Stromal cell of bone marrow (primary cell): ENCODE results near the gene RASAL3.
"Not testable (repeated sequence)": the region's sequence is repeated elsewhere in the genome, so short reads cannot be mapped to it uniquely, and the experiment has no call there.

ENCODE experiments used
- DNase-seq: peaks from one replicate; pipeline ENCODE4 v3.0.0-alpha.2; 2012; ENCODE audit warnings: low read depth

RASAL3 gene

DNA sequence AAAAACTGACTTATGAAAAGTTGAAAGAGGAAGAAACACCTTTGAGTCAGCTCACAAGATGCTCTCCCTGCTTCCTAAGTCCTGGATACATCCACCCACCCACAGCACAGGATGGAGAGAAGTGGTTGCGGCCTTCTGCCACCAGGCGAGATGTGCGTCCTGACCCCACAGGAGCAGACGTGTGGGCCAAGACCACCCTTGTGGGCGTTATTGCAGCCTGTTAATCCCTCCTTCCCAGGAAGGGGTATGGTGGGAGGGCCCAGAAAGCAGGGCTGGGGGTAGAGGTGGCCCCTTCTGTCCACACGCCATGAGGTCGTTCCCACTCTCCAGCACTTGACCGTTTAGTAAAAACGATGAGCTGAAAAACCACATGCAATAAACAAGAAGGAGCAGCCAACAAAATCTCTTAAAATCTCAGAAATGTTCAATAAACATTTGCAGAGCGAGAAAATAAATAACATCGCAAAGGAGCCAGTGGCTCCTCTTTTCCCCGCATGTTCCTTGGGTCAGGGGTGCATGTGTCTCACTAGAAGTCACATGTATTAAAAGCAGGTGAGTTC, 43.1 kb downstream of the RASAL3 start:
- DNase-seq: no peak

DNA sequence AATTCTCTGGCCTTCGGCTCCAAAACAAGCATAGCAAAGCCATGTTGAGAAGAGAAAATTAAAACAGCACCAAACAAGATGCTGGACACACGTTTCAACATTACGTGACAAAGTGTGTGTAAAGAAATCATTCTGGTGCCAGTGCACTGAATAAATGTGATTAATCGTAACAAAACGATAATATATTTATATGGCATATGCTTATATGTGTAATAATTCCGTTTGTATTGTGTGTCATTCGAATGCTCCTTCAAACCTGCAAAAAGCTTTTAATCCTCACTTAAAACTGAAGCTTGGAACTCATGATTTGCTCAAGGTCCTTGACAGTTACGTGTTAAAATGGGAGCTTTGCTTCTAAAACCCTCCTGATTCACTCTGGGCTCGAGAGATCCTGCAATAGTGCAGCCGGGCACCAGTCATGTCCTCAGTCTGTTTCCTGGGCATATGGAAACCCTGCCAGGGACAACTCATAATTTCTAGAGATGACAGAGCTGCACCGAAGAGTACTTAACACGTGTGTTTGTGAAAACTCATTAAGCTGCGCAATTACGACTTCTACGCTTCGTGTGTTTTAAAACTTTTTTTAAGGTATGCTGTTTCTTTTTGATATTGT, 44.8 kb downstream of the RASAL3 start:
- no peak for DNase-seq

DNA sequence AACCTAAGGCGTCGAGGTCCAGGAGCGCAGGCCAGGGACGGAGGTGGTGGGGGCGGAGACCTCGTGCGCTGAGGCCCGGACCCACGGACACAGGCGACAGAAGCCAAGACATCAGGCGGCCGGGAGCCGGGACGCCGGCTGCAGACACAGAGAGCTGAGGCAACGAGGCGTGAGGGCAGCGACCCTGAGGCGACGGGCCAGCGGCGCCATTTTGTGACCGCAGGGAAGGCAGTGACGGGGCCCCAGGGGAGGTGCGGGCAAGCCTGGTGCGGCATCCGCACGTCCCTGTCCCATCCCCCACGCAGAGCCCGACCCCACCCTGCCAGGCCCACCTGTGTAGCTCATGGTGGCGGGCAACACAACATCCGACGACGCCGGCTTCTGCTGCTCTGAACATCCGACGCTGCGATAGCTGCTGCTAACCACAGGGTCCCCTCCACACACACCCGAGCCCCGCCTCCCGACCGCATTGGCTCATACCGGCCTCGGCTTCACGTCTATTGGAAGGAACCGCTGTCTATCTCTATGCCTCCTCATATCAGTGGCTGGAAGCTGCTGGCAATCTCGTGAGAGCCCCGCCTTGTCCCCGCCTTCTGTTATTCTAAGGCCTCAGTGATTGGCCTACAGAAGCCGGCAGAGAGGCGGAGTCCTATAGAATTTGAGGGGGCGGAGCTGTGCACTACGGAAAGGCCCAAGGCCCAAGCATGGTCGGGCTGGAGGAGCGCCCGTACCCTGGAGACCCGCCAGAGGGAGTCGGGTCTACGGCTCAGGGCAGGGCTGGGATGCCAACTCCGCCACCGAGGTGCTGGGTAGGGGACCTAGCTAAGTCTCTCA, 45.5 kb downstream of the RASAL3 start, which contains the start of gene AKAP8L:
Gene AKAP8L, minus strand, starts transcription at position 410 of the 834 bp plus-strand sequence. Its CDS starts 65 bp downstream, at position 345.
- peak; percentile 100 for DNase-seq

DNA sequence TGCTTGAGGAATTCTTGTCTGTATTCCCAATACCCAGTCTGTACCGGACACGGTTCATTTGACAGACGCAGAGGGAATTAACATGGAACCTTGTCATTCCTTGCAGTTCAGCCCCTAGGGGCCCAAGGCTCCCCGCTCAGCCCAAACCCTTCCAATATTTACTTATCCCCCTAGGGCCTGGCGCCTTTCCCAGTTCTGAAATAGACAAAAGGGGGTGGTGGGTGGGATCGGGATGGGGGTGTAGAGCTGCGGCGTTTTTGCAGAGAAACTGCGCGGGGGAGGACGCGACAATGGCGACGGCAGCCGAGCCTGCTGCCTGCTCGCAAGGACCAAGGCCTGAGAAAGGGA, 46.1 kb downstream of the RASAL3 start:
- no peak for DNase-seq

DNA sequence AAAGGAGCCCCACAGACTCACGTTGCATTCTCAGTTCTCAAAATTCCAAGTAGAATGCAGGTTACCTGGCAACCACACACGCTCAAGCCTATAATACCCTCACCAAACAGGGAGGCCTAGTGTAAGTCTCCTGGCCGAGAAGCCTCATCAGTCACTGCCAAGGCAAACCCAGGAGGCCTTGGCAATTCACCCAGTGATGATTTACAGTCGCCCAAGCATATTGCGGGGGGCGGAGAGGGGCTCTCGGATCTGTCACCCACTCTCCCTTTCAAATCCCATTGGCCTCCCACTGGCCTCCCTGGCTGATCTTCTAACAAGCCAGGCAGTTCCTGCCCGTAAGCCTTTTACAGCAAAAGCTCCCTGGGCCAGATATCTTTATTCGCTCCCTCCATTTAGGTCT, 46.6 kb downstream of the RASAL3 start:
- DNase-seq: no peak

DNA sequence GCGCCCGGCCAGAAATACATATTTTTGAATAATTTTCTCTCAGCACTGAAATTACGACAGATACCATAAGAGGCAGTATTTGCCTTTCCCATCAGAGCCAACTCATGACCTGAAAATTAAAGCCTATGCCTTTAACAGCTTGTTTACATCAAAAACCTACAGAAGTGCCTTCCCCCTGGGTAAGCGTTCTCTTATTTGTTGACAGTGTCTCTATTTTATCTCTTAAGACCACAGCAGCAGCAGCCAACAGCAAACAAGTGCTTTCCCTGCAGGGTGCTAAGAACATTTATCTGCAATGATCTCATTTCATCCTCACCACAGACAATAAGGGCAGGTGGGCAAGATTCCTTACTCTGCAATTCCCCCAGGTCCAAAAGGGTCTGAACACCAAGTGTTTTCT, 51.5 kb downstream of the RASAL3 start:
- DNase-seq: no peak

DNA sequence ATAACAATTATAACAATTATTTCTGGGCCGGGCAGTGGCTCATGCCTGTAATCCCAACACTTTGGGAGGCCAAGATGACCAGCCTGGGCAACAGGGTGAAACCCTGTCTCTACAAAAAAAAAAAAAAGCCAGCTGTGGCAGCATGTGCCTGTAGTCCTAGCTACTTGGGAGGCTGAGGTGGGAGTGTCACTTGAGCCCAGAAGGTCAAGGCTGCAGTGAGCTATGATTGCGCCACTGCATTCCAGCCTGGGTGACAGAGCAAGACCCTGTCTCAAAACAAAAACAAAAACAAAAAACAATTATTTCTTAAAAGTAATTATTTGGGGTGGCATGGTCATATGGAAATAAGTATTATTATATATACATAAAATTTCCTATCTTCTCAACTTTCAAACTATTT, 53.0 kb downstream of the RASAL3 start:
- not testable (repeated sequence) for DNase-seq

DNA sequence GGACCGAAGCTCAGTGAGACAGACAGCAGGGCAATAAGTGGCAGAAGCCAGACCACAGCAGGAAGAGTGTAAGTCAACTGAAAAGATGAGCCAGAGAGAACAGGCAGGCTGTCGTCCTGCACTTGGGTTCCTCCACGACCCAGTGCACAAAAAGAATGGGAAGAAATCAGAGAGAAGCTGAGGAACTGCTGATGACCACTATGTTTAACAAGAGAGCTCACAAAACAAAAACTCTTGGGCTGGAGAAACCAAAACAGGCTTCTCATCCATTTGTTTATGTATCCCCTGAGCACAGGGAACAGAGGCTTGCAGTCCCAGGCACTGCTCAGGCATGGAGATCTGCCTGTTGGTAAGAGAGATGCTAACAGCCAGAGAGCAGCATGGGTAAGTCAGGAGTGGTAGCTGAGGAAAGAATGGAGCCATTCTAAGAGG, 59.5 kb downstream of the RASAL3 start:
- DNase-seq: no peak

DNA sequence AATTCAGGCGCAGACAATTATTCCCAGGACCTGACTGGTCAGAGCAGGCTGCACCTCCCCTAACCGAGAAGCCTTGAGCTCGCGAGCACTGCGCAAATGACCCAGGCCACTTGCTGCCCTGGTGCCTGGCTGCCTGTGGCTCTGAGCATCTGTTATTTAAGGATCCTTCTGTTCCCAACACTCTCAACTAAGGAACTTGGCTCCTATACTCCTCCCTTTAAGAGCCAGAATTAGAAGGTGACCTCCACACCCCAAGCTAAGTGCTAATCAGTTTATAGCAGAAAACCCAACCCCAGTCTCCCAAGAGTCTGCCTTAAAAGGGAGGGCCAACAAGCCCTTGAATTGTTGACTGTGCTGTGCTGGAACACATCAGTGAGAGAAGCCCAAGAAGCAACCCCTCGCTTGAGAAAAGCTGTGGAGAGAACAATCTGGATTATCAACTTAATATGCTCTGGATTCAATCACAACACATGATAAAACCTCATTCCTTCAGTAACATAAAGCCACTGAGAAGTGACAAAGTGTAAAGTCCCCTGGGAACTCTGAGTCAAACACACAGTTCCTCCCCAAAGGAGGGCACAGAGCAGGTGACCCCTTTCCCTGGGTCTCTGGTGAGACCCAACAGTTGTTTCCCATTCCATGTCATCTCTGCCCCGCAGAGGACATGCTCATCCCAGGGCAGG, 60.1 kb downstream of the RASAL3 start:
- no peak for DNase-seq

DNA sequence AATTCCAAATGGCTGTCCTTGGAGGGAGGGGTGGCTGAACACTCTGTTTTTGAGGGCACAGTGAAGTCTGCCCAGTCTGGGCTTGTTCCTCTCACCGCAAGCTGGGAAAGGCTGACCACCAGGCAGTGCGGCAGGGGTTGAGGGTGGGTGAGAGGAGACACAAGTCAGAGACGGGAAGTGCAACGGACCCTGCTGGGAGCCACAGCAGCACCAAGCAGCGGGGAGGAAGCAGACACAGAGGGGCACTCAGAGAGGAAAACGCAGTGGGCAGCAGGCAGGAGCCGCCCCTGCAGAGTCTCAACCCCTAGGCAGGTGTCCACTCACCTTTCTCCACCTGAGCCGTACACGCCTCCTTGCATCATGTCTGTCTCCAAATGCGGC, 61.2 kb downstream of the RASAL3 start:
- no peak for DNase-seq

DNA sequence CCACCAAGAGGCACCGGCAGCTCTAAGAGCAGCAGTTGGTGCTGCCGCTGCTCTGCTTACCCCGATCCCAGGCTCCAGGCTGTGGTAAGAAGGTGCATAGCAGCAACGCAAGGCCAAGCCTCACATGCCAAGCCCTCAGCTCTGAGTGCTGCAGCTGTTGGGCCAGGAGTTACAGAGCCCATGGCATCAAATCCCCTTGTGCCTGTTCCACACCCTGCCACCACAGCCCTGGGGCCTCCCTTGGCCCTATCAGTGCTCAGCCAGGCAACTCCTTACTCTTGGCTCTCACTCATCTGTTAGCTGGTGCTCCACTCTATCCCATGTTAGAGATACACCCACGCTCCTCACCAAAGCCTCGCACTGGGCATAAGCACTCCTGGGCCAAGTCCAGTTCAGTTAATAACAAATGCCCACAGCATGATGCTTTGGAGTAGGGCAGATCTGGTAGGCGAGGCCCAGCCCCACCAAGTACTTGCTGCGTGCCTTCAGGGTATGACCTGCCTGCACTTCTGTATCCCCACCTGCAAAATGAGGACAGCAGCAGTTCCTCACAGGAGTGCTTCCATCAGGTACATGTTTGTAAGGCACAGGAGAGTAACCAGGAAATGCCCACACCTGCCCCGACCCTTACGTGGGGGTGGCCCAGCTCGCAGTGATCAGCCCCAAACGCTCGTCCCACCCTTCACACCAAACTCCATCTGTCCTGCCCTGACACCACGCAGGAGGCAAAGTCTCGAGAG, 61.8 kb downstream of the RASAL3 start:
- DNase-seq: no peak
